HepG2 (cell line): ENCODE data around the gene RAET1E. TPM values are rescaled to one million over a fixed set of nuclear protein-coding genes. Genes with fewer than 3 reads are reported as not detected.

Experiments used
- ERF ChIP-seq: IDR thresholded peaks from 2 replicates; pipeline ENCODE4 v1.6.1; 2018; ENCODE audit warnings: missing biosample characterization, missing genetic modification reagents
- FOXO1 ChIP-seq: sonication (generic); formaldehyde crosslinking; IDR thresholded peaks from 2 replicates; pipeline ENCODE4 v1.4.0; 2020; ENCODE audit warnings: missing genetic modification reagents
- KDM4B ChIP-seq: sonication (generic); formaldehyde crosslinking; IDR thresholded peaks from 2 replicates; pipeline ENCODE4 v1.4.0; 2020; ENCODE audit warnings: missing genetic modification reagents
- PAX8 ChIP-seq: sonication (generic); formaldehyde crosslinking; IDR thresholded peaks from 2 replicates; pipeline ENCODE4 v1.8.0; 2022; ENCODE audit warnings: mild to moderate bottlenecking, missing genetic modification reagents, borderline replicate concordance
- RFX5 ChIP-seq: IDR thresholded peaks from 2 replicates; pipeline ENCODE4 v1.6.1; 2011; ENCODE audit warnings: low read depth, low read length, improper control_type of control experiment
- SALL1 ChIP-seq: sonication (generic); formaldehyde crosslinking; IDR thresholded peaks from 2 replicates; pipeline ENCODE4 v1.8.0; 2022; ENCODE audit warnings: mild to moderate bottlenecking, missing genetic modification reagents
- SOX6 ChIP-seq, 2 experiments: fragments of 450-650 bp in 1 of 2; sonication (generic) in 1 of 2; formaldehyde crosslinking in 1 of 2; IDR thresholded peaks; 2 replicates each; pipeline versions ENCODE4 v1.4.0 to v1.6.1; 2017 to 2020; ENCODE audit warnings: antibody characterized with exemption in 1 of 2, mild to moderate bottlenecking in 1 of 2, missing genetic modification reagents in 1 of 2
- ZFP82 ChIP-seq: sonication (generic); formaldehyde crosslinking; IDR thresholded peaks from 2 replicates; pipeline ENCODE4 v1.5.1; 2020; ENCODE audit warnings: mild to moderate bottlenecking, missing genetic modification reagents, borderline replicate concordance
- ZNF207 ChIP-seq: fragments of 450-650 bp; IDR thresholded peaks from 2 replicates; pipeline ENCODE4 v1.6.1; 2016; ENCODE audit warnings: antibody characterized with exemption, borderline replicate concordance
- ZNF33A ChIP-seq: sonication (generic); formaldehyde crosslinking; IDR thresholded peaks from 2 replicates; pipeline ENCODE4 v1.5.1; 2020; ENCODE audit warnings: missing genetic modification reagents, mild to moderate bottlenecking, moderate library complexity, borderline replicate concordance
- ZNF451 ChIP-seq: sonication (generic); formaldehyde crosslinking; IDR thresholded peaks from 2 replicates; pipeline ENCODE4 v1.5.0; 2020; ENCODE audit warnings: mild to moderate bottlenecking, missing genetic modification reagents
- ZNF556 ChIP-seq: sonication (generic); formaldehyde crosslinking; IDR thresholded peaks from 2 replicates; pipeline ENCODE4 v1.4.0; 2020; ENCODE audit warnings: mild to moderate bottlenecking, missing genetic modification reagents, borderline replicate concordance
- ZNF652 ChIP-seq: IDR thresholded peaks from 2 replicates; pipeline ENCODE4 v1.6.1; 2016; ENCODE audit warnings: low read depth, borderline replicate concordance
- ZNF772 ChIP-seq: sonication (generic); formaldehyde crosslinking; IDR thresholded peaks from 2 replicates; pipeline ENCODE4 v1.5.0; 2020; ENCODE audit warnings: mild to moderate bottlenecking, missing genetic modification reagents
- ZNF83 ChIP-seq: sonication (generic); formaldehyde crosslinking; IDR thresholded peaks from 2 replicates; pipeline ENCODE4 v1.4.0; 2020; ENCODE audit warnings: missing genetic modification reagents, mild to moderate bottlenecking, borderline replicate concordance
- polyA plus RNA-seq, 8 experiments: library from polyadenylated mRNA; depleted of rRNA in 3 of 8; stranded (reverse) in 7 of 8; unstranded in 1 of 8; fragments of >200 nt; fragmentation: Illumina TruSeq in 4 of 8; extraction: Trizol in 4 of 8; gene quantifications; 2 replicates each; pipeline versions ENCODE4 v1.2.1 to v1.2.3, GENCODE V29; 2011 to 2016; ENCODE audit warnings: low read depth in 4 of 8, missing spikeins in 1 of 8, mixed read lengths in 1 of 8; ENCODE audit not compliant: insufficient read depth in 1 of 8
- total RNA-seq, 5 experiments: library from RNA; depleted of rRNA; stranded (reverse); fragments of >200 nt; fragmentation: Illumina TruSeq; extraction: Trizol; gene quantifications; 2 replicates each; pipeline ENCODE4 v1.2.3, GENCODE V29; 2016; ENCODE audit warnings: low read depth in 1 of 5
- TF ChIP-seq, protein P1 (sequence below): sonication (generic); formaldehyde crosslinking; IDR thresholded peaks from 2 replicates; pipeline ENCODE4 v1.4.0; 2020; ENCODE audit warnings: mild to moderate bottlenecking, missing genetic modification reagents
- TF ChIP-seq, protein P2 (sequence below): IDR thresholded peaks from 2 replicates; pipeline ENCODE4 v1.6.1; 2016; ENCODE audit warnings: control low read depth
- TF ChIP-seq, protein P3 (sequence below): sonication (generic); formaldehyde crosslinking; IDR thresholded peaks from 2 replicates; pipeline ENCODE4 v1.8.0; 2022; ENCODE audit warnings: missing genetic modification reagents, mild to moderate bottlenecking, inconsistent platforms, borderline replicate concordance

Gene RAET1E
- total and polyA plus RNA-seq, 2 of the 13 experiments (the other 11 are each of a cell fraction or from before 2014, with no cell fraction given) = not detected

DNA sequence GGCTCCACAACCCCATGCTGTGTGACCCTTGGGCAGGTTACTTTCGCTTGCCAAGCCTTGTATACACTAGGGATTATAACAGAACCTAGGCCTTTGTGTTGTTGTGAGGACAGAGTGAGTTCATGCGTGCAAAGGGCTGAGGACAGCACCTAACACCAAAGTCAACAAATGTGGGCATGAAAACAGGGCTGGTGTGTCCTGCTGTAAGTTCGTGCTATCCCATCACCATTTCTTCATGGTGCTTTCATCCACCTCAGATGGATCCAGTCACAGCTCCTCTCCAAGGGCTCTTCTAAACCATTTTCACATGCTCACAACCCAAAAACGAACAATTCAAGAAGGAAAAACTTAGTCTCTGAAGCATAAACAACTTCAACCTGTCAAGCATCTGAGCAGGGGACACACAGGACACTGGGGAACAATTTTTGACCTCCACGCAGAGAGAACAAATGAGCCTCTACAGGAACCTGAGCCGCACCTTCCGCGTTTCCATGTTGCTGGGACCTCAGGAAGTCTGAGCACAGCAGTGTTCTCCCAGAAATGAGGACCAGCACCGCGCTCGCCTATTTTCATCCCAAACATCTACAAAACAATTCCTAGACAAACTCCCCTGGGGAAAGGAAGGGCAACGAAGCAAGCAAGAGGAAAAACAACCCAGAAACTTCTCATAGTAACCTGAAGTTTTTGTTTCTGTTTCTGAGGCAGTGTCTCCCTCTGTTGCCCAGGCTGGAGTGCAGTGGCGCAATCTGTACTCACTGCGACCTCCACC is 36.9 kb downstream of the RAET1E start (continued):
- no peak for TF ChIP-seq ZNF33A
- peak; percentile 92 for TF ChIP-seq SALL1 (CRISPR knock-in tag)
- TF ChIP-seq, protein P1, sequence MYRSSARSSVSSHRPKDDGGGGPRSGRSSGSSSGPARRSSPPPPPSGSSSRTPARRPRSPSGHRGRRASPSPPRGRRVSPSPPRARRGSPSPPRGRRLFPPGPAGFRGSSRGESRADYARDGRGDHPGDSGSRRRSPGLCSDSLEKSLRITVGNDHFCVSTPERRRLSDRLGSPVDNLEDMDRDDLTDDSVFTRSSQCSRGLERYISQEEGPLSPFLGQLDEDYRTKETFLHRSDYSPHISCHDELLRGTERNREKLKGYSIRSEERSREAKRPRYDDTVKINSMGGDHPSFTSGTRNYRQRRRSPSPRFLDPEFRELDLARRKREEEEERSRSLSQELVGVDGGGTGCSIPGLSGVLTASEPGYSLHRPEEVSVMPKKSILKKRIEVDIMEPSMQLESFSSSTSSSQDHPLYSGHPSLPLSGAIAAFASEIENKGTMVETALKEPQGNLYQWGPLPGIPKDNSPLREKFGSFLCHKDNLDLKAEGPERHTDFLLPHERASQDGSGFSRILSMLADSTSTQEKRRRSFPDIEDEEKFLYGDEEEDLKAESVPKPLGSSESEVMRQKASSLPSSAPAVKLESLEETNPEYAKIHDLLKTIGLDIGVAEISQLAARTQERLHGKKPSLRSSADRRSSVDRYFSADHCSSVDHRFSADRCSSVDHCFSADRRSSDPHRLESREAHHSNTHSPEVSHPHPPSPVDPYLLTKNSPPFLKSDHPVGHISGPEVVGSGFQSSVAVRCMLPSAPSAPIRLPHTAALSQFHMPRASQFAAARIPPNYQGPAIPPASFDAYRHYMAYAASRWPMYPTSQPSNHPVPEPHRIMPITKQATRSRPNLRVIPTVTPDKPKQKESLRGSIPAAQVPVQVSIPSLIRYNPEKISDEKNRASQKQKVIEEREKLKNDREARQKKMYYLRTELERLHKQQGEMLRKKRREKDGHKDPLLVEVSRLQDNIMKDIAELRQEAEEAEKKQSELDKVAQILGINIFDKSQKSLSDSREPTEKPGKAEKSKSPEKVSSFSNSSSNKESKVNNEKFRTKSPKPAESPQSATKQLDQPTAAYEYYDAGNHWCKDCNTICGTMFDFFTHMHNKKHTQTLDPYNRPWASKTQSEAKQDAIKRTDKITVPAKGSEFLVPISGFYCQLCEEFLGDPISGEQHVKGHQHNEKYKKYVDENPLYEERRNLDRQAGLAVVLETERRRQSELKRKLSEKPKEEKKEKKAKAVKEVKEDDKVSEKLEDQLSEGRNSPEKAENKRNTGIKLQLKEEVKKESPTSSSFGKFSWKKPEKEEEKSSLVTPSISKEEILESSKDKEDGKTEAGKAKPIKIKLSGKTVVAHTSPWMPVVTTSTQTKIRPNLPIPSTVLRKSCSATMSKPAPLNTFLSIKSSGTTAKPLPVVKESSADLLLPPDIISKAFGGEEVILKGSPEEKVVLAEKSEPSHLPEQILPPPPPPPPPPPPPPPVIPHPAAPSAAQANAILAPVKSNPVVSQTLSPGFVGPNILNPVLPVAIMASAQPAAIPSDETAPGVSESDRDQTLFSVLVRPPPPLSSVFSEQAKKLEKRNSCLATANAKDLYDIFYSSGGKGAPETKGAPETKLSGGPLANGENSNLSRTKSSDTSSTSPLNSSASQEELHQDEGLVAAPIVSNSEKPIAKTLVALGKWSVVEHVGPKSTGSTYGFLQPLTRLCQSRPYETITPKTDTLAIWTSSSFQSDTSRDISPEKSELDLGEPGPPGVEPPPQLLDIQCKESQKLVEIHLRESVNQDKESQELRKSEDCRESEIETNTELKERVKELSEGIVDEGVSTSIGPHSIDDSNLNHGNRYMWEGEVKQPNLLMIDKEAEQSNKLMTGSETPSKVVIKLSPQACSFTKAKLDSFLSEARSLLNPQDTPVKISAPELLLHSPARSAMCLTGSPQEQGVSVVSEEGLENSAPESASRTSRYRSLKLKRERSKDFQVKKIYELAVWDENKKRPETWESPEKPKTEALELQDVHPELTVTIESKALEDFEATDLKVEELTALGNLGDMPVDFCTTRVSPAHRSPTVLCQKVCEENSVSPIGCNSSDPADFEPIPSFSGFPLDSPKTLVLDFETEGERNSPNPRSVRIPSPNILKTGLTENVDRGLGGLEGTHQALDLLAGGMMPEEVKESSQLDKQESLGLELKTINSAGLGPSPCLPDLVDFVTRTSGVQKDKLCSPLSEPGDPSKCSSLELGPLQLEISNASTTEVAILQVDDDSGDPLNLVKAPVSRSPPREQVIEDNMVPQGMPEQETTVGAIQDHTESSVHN (CRISPR knock-in tag) = no peak
- TF ChIP-seq SOX6 (IDR thresholded peaks at IDR 0.05) = no peak
- peak; percentile 93 for TF ChIP-seq SOX6 (CRISPR knock-in tag; IDR thresholded peaks at IDR 0.05)
- TF ChIP-seq ZNF652 = peak; percentile 34; the same call in 1 of the 2 replicates
- no peak for TF ChIP-seq ZNF207
- TF ChIP-seq KDM4B (CRISPR knock-in tag) = peak; percentile 68; the same call in 1 of the 2 replicates
- peak; percentile 68; the same call in 1 of the 2 replicates for TF ChIP-seq ERF (CRISPR knock-in tag)
- no peak for TF ChIP-seq ZNF556 (CRISPR knock-in tag)
- TF ChIP-seq PAX8 (CRISPR knock-in tag) = no peak
- no peak; the same call in 1 of the 2 replicates for TF ChIP-seq ZFP82 (CRISPR knock-in tag)
- TF ChIP-seq, protein P2, sequence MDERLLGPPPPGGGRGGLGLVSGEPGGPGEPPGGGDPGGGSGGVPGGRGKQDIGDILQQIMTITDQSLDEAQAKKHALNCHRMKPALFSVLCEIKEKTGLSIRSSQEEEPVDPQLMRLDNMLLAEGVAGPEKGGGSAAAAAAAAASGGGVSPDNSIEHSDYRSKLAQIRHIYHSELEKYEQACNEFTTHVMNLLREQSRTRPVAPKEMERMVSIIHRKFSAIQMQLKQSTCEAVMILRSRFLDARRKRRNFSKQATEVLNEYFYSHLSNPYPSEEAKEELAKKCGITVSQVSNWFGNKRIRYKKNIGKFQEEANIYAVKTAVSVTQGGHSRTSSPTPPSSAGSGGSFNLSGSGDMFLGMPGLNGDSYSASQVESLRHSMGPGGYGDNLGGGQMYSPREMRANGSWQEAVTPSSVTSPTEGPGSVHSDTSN (CRISPR knock-in tag) = no peak
- peak; percentile 22; the same call in 1 of the 2 replicates for TF ChIP-seq ZNF772 (CRISPR knock-in tag)
- TF ChIP-seq ZNF451 (CRISPR knock-in tag) = no peak; the same call in 1 of the 2 replicates
- TF ChIP-seq, protein P3, sequence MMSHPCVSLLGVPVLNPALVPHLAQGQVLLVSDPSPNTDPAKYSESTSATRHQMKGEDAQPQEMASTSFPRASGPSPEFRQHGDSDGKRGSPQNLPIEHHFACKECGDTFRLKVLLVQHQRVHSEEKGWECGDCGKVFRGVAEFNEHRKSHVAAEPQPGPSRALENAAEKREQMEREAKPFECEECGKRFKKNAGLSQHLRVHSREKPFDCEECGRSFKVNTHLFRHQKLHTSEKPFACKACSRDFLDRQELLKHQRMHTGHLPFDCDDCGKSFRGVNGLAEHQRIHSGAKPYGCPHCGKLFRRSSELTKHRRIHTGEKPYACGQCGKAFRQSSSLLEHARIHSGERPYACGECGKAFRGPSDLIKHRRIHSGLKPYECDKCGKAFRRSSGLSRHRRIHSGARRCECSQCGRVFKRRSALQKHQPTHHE (CRISPR knock-in tag) = 0 out of 2 replicates have a peak, but pooled peaks have one; percentile 63
- no peak for TF ChIP-seq ZNF83 (CRISPR knock-in tag)
- TF ChIP-seq FOXO1 (CRISPR knock-in tag) = peak; percentile 96
- no peak; the same call in 1 of the 2 replicates for TF ChIP-seq RFX5
